ENCODE measurements around the gene SPI1. TPM values are rescaled to one million over a fixed set of nuclear protein-coding genes. Genes with fewer than 3 reads are reported as not detected.

Gene SPI1
- total RNA-seq, 1 experiment from 2014 or later = not detected

DNA sequence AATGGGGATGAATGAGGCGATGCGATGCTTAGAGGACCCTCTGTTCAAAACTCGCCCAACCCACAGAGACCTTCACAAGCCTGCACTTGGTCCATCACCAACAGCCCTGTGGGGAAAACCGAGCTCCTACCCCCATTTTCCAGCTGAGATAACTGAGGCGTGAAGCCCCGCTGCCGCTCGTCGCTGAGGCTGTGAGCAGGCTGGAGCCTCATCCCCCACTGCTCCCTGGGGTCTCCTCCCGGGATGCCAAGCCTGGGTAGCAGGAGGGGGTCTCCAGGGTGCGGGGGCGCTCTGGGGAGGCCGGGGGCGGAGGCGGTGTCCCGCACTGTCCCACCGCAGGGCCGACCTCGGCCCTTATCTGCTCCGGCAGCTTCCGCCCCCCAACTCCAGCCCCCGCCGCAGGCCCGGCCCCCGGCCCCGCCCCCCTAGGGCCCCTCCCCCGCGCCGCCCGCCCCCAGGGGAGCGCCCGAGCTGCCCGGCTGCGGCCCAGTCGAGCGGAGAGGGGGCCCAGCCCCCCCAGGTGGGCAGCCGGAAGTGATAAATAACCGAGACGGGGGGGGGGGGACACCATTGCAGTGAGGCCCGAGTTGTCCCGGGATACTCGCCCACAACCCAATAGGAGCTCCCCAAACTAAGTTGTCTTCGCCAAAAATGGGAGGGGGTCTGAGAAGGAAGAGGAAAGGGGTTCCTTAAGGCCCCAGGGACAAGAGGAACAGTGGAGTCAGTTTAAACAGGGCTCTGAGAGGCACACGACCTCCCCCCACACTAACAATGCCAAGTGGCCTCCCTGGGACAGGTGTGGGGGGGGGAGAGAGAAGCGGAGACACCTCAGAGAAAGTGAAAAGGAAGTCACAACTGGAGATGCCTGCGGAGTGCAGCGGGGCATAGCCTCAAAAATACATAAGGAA lies 21.8 kb upstream of the SPI1 start:
- Mint-ChIP-seq H3K27me3 (ENCODE audit: low read depth) (no peaks in the 10 kb centered on the region; the same call in 1 of the 2 replicates), H3K27ac (peak overlapping the region; percentile 95 to 99 (median 96)), H3K4me1 (peaks cover 27 to 36% of the 10 kb centered on the region in 2 experiments), H3K4me3 (peak overlapping the region; percentile 72 to 83), H3K36me3 (ENCODE audit: insufficient read depth in 1 of 3, low read depth in 3 of 3) (no peaks in the 10 kb centered on the region), H3K9me3 (no peaks in the 10 kb centered on the region)
- no peak overlapping the region for H2BK12ac ChIP-seq (ENCODE audit: insufficient read length, low read depth, low read length)
- H3K79me1 ChIP-seq (ENCODE audit: insufficient read depth, low read depth, low read length, poor library complexity, severe bottlenecking) = no peaks in the 10 kb centered on the region
- no peak overlapping the region for H2AK5ac ChIP-seq (ENCODE audit: insufficient read length, low read length)
- no peaks in the 10 kb centered on the region for H3K9me3 ChIP-seq (ENCODE audit: control insufficient read depth, low read depth, low read length)
- no peak overlapping the region for H4K5ac ChIP-seq (ENCODE audit: insufficient read length, low read depth, low read length)
- DNase-seq = peak; percentile 72
- peak overlapping the region; percentile 56 for H3K18ac ChIP-seq (ENCODE audit: insufficient read length, low read depth, low read length)
- H4K91ac ChIP-seq (ENCODE audit: insufficient read length, low read depth, low read length) = no peak overlapping the region
- peak overlapping the region; percentile 3 for H3K27ac ChIP-seq (ENCODE audit: insufficient read length, low read depth, low read length)
- peak overlapping the region; percentile 67 for H3K4me2 ChIP-seq (ENCODE audit: insufficient read depth, insufficient read length, low read length)
- H3K4ac ChIP-seq (ENCODE audit: low read depth, low read length) = no peak overlapping the region
- no peaks in the 10 kb centered on the region for H3K79me2 ChIP-seq (ENCODE audit: insufficient read depth, low read length)
- peaks cover 4% of the 10 kb centered on the region for H3K23me2 ChIP-seq (ENCODE audit: insufficient read length, low read depth, low read length, poor library complexity, severe bottlenecking)
- no peak overlapping the region for H2BK5ac ChIP-seq (ENCODE audit: insufficient read length, low read length)
- TF ChIP-seq, protein P1, sequence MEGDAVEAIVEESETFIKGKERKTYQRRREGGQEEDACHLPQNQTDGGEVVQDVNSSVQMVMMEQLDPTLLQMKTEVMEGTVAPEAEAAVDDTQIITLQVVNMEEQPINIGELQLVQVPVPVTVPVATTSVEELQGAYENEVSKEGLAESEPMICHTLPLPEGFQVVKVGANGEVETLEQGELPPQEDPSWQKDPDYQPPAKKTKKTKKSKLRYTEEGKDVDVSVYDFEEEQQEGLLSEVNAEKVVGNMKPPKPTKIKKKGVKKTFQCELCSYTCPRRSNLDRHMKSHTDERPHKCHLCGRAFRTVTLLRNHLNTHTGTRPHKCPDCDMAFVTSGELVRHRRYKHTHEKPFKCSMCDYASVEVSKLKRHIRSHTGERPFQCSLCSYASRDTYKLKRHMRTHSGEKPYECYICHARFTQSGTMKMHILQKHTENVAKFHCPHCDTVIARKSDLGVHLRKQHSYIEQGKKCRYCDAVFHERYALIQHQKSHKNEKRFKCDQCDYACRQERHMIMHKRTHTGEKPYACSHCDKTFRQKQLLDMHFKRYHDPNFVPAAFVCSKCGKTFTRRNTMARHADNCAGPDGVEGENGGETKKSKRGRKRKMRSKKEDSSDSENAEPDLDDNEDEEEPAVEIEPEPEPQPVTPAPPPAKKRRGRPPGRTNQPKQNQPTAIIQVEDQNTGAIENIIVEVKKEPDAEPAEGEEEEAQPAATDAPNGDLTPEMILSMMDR (conservative IDR thresholded peaks at IDR 0.05) = no peak
- H2BK15ac ChIP-seq (ENCODE audit: low read depth, low read length) = no peak overlapping the region
- H3T11ph ChIP-seq (ENCODE audit: low read length) = no peak overlapping the region
- no CpG with 5 or more reads among the region's 47 CpGs for WGBS (ENCODE audit: extremely low coverage, insufficient read length, low lambda C conversion rate)
- no peak overlapping the region for H4K8ac ChIP-seq (replicated peaks; ENCODE audit: insufficient read length, low read depth, low read length)
- peak overlapping the region; percentile 57; the same call in 1 of the 2 replicates for H3K14ac ChIP-seq (ENCODE audit: insufficient read depth, low read length)
- peaks cover 3% of the 10 kb centered on the region for H3K4me1 ChIP-seq (ENCODE audit: insufficient read depth, low read length)
- peak overlapping the region; percentile 10 for H3K9ac ChIP-seq (ENCODE audit: extremely low read depth, insufficient read length, low read length)
- no peaks in the 10 kb centered on the region for H4K20me1 ChIP-seq (ENCODE audit: control insufficient read depth, insufficient read depth, insufficient read length)
- no peaks in the 10 kb centered on the region for H3K27me3 ChIP-seq (ENCODE audit: insufficient read depth, low read length)
- H3K56ac ChIP-seq (ENCODE audit: insufficient read length, low read depth, low read length) = no peak overlapping the region
- H2AFZ ChIP-seq (ENCODE audit: low read length) = no peak overlapping the region
- no peak overlapping the region for H2BK20ac ChIP-seq (ENCODE audit: low read depth, low read length, poor library complexity, severe bottlenecking)
- no peak overlapping the region for H2BK120ac ChIP-seq (ENCODE audit: low read depth, low read length, poor library complexity, severe bottlenecking)
- H3K23ac ChIP-seq (ENCODE audit: insufficient read length, low read depth, low read length) = no peak overlapping the region
